GM19043 (cell line): ENCODE results near the gene PHKB.
"Not testable (repeated sequence)": the region's sequence is repeated elsewhere in the genome, so short reads cannot be mapped to it uniquely, and the experiment has no call there.

ENCODE experiments used
- ATAC-seq: cut with Tn5 transposase; IDR thresholded peaks from one replicate; pipeline ENCODE4 v1.9.1; 2021; ENCODE audit warnings: low read depth; ENCODE audit not compliant: unreplicated experiment

PHKB gene

DNA sequence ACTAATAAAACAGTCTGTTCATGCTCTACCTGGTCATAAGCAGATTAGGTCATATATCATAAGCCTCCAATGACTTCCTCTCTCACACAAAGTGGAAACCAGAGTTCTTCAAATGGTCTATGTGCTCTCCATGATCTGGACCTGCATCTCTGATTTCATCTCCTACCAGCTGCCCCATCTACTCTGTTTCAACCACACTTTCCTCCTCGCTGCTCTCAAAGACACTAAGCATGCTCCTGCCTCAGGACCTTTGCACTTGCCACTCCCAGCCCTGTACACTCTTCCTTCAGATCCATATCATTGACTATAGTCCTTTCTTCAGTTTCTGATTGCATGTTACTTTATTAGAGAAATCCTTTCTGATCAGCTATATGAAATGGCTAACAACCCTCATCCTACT lies 196.8 kb downstream of the PHKB start:
- no peak for ATAC-seq

DNA sequence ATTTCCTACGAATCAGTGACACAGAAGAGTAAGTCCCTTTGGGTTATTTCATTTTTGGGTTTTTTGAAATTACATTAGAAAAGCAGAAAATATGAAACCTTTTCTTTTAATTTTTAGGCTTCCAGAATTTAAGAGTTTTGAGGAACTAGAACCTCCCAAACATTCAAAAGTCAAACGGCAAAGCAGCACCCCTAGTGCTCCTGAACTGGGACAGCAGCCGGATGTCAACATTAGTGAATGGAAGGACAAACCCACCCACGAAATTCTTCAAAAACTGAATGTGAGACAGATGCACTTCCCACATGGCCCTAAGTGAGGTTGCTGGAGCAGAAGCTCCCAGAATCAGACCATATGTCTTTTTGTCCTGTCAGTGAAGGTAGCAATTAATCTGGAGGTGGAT lies 199.4 kb downstream of the PHKB start:
- ATAC-seq: no peak

DNA sequence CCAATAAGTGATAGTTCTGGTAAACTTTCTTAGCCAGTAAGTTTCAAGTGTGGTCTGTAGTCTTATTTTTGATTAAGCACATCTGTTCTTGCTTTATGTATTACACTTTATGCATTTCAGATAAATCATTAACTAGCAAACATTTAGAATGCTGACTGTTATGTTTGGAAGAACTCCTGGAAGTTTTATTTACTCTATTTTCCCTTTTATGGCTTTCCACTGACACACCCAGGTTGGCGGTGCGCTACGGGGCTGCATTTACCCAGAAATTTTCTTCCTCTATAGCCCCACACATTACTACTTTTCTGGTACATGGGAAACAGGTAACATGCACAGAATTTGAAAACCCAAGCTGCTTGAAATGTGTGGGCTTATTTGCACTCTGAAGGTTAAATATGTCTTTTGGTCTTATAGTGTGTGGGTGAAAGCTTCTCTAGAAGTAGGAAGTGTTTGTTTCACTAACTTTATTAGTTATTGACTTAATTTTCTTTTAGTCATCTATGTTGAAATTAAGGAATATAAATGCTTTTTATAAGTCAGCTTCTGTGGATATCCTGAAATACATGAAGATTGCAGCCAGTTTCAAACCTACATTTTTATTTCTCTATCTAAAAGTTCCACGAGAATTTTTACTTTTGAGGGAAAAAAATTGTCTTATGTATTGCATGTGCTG lies 203.7 kb downstream of the PHKB start:
- no peak for ATAC-seq

DNA sequence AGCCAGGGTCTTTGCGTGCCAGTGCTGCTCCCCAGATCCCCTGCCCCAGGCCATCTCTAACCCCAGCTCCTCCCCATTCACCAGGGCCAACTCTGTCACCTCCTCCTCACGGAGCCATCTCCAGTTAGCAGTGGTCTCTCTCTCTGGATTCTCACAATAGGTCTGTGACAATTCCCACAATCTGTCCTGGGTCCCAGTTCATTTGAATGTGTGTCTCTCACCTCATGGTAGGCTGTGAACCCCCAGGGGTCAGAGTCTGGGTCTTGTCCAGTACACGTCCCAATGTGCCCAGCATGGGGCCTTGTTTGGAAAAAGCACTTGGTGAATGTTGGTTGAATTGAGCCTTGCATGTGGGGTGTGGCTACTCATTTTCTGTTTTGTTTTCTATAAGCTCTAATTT lies 205.3 kb downstream of the PHKB start:
- ATAC-seq: no peak

DNA sequence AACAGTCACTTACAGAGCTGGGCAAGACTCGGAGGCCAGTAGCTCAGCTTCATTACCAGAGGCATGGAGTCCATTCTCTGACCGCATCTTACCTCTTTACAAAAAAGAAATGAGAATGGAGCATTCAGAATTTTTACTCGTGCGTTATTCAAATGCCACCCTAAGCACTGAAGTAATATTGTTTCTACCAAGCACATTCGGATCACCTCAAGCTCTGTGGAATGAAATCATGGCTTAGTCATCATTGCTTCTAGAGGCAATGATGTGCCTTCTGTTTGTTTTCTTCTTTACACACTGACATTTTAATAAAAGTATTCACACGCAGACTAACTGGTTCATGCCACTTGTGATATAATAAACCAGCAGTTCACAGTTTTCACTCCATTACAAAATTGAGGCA lies 206.8 kb downstream of the PHKB start:
- ATAC-seq: no peak

DNA sequence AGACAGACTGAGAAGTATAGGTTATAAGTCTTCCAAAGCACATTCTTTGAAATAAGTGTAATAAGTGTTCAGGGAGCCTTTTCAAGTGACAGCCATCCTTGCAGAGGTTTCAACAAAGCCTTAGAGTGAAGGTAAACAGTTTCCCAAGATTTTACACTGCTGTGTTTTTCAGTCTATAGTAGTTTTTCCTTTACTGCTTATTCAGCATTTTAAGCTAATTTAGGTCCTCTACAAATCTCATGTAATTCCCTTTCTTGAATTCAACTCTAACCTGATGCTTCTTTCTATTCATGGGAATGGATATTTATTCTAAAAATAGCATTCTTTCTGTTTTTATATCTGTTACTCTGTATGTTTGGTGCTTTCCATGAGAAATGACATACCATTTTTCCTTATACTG lies 211.3 kb downstream of the PHKB start:
- no peak for ATAC-seq

DNA sequence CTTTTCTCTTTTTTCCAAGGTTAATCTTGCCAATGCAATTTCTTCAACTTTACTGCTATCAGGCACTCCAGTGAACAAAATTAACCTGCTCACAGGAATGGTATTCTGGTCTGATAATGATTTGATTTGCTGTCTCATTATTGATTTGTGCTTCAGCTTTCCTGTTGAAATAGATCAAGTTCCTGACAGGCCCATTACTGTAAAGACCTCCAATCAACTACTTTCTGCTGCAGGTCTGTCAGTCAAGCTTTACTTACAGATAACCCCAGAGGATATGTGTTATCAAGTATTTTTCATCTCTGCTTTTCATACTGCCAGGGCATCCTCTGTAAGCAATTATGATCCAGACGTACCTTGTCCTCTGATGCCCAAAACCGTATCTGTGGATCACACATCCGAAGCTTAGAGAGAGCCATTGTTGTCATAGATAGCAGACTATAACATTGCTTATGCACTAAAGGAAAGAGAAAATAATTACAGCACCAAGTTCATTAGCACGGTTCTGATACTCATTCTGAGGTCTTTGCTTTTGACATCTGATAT lies 215.6 kb downstream of the PHKB start:
- ATAC-seq: no peak

DNA sequence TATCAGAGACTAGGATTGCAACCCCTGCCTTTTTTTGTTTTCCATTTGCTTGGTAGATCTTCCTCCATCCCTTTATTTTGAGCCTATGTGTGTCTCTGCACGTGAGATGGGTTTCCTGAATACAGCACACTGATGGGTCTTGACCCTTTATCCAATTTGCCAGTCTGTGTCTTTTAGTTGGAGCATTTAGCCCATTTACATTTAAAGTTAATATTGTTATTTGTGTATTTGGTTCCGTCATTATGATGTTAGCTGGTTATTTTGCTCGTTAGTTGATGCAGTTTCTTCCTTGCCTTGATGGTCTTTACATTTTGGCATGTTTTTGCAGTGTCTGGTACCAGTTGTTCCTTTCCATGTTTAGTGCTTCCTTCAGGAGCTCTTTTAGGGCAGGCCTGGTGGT lies 220.4 kb downstream of the PHKB start:
- ATAC-seq: not testable (repeated sequence)

DNA sequence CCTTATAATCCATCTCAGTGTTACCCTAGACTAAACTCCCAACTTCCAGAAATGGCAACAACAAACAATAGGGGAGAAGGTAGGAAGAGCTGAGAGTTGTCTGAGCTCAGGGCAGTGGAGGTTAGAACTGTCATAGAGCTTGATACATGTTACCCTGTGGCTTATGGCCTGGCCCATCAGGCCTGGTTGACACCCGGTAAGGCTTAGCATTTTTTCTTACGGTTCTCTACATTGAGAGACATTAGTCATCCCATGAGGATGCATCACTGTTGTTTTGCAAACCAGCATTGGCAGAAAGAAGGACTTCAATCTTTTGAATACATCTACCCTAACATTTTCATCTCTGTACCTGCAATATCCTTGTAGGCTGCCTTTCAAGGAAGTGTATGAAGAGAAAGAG lies 226.6 kb downstream of the PHKB start:
- no peak for ATAC-seq

DNA sequence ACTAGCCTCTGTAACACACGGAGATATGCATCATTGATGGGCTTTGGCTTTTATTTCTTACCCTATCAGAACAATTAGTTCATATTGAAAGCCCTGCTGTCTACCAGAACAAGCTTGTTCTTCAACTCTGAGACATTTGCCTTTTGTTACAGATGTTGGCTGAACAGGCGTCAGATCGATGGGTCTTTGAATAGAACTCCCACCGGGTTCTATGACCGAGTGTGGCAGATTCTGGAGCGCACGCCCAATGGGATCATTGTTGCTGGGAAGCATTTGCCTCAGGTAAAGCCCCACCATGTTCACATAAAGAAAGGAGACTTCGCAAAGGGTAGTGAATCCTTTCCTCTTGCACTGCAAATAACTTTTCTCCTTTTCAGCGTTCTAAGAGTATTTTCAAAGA lies 232.1 kb downstream of the PHKB start:
- no peak for ATAC-seq

DNA sequence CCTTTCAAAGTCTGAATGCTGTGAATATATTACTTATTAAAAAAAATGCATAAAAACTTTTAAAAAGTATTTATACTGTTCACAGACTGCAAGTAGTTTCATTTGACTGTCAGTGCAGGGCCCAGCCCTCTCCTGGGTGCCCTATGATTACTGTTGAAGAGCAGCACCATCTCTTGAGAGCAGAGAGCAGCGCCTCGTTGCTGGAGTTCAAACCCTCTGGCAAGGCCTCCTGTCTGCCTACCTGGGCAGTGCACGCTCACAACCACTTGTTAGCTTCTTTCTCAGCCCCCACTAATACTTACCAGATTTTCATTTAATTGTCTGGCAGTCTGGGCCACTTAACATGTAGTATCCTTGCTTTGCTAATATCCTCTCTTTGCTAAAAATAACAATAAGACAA lies 233.4 kb downstream of the PHKB start:
- ATAC-seq: no peak

DNA sequence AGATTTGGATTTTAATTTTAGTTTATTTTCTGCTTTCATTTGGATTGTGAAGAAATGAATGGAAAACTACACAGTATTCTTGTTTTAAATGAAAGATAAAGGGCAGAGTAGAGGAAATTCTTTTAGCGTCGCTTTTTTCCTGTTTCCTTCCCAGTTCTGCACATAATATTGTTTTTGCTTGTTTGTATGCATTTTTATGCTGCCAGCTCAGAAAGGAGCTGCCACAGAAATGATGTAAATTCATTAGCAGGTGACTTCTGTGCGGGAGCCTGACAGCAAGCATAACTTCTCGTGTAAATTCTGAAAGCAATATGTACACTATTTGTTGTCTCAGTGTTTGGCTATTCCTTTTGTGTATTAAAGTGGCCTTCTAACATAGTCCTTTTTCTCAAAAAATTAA lies 234.6 kb downstream of the PHKB start:
- no peak for ATAC-seq

DNA sequence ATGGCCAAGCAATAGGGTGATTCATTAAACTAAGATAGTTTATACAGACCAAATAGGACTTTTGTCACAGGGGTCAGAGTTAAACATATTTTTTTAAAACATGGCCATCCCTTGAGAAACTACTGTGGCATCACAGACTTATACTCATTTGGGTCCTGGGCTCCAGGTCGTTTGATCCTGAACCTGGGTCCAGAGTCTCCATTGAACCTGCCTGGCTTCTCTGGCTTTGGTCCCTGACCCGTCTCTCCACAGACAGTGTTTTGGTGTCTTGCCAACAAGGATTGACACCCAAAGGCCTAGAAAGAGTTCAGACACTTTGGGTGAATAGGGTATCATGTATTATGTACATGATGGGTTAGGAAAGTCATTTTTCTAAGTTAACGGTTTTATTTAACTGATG lies 236.7 kb downstream of the PHKB start:
- ATAC-seq: no peak

DNA sequence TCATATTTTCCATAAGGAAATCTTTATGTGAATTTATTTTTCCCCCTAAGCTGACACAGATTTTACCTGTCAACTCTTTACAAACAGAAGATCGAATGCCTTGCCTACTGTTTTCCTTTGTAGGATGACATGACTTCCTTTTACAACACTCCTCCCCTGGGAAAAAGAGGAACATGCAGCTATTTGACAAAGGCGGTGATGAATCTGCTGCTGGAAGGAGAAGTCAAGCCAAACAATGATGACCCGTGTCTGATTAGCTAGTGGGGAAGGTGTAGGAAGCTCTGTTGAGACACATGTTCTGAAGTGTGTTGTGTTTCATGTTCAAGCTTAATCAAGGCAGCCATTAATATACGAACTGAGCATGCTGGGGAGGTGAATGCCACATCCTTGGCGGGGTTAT lies 238.0 kb downstream of the PHKB start:
- no peak for ATAC-seq

DNA sequence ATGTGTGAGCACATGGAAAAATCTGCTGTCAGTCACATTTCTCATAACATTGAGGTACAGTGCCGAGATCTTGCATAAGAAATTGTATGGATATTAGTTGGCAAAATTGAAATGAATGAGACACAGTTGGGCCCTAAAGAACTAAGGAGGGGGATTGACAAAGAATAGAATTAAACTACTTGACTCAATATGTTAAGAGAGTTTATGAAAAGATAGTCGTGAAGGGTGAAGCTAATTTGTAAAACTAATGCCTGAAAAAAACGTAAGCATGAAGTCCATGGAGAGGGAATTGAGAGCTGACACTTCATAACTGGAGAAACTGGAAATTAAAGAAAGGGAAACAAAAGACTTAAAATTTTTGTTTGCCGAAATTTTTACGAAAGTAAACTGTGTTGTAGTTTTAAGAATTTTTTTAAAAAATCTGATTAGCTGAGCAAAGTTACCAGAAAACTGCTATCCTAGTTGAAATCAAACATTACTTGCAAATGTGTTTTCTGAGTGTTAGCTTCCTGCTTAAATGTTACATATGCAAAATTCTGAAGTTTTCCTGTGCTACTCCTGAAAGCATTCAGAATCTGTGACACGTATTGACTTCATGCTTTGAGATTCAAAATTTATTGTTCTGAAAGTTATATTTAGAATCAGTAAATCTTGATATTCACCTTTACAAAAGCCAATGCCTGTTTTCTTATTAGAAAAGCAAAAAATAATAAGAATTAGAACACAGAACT lies 239.9 kb downstream of the PHKB start:
- no peak for ATAC-seq

DNA sequence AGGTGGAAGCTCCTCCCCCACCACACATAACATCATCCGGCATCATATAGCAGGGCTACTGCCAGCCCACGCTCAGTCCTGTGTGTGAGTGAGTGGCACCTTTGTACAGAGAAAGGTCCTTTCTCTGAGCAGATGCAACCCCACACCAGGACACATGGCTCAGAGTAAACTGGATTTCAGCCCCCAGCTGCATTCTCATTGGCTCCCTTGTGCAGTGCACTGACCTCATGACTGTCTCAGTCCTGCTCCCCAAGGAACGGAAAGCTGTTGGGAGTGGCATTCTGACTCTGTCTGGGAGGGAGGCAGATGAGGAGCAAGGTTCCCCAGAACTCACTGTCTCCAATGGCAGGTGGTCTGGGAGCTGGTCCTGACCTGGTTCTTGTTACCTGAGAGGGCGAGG lies 244.1 kb downstream of the PHKB start:
- no peak for ATAC-seq

DNA sequence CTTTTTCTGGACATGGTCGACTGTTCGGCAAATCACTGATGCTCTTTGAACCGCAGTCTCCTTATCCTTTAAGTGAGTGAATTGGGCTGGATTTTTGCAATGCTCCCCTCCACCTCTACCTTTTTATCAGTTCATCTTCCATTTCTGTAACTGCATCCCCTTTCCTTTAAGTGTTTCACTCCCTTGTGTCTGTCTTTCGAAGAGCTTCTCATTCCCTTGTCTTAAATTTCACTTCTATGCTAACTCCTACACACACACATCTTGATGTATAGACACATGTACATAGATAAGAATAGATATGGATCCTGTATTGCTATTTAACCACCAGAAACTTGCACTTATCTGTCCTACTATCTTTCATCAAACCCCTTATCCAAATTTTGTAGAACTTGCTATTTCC lies 250.7 kb downstream of the PHKB start:
- no peak for ATAC-seq

DNA sequence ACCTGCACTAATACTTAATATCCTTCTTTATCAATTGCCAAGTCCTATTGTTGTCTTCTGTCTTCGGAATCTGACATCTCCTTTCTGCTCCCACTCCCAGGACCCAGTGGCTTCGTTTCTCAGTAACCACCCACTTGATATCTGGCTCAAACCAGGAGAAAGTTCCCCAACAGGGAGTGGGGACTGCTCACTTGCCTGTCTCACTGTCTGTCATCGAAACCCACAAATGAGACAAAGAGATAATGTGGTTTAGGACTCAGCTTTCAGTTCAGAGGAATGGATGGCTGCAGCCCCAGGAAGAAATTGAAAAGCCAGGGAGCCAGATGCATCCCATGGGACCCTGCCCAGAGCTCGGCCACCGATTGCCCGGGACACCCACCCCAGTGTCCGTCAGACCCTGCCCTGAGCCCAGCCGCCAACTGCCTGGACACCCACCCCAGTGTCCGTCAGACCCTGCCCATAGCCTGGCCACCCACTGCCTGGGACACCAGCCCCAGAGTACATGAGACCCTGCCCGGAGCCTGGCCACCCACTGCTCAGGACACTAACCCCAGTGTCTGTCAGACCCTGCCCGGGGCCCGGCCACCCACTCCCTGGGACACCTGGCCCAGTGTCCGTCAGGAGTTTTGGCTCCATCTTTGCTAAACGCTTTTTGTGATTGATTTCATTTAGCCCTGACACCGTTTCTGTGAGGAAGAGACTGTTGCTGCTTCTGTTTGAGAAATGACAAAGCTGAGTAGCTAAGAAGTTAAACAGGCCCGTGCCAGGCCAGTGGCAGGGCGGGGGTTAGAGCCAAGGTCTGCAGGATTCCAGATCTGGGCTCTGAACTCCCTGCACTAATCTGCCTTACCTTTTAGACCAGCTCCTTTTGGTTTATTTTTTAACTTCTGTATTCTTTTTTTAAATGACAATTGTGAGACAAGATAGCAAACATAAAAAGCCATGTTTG lies 251.4 kb downstream of the PHKB start:
- ATAC-seq: no peak

DNA sequence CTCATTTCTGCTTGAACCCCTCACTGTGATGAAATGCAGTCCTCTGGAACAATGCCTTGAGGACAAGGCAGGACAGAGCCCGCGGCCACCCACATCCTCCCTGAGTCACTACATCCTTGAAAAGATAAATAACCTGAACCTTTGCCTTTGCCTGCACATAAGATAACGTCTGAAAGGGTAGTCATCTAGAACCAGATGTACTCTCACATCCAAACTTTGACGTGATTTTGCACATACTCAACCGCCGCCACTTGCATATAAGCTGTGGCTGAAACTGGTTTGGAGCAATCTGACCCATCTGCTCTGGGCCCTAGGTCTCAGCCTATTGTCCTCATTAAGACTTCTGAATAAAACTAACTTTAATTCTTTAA lies 252.1 kb downstream of the PHKB start:
- peak; percentile 56 for ATAC-seq

DNA sequence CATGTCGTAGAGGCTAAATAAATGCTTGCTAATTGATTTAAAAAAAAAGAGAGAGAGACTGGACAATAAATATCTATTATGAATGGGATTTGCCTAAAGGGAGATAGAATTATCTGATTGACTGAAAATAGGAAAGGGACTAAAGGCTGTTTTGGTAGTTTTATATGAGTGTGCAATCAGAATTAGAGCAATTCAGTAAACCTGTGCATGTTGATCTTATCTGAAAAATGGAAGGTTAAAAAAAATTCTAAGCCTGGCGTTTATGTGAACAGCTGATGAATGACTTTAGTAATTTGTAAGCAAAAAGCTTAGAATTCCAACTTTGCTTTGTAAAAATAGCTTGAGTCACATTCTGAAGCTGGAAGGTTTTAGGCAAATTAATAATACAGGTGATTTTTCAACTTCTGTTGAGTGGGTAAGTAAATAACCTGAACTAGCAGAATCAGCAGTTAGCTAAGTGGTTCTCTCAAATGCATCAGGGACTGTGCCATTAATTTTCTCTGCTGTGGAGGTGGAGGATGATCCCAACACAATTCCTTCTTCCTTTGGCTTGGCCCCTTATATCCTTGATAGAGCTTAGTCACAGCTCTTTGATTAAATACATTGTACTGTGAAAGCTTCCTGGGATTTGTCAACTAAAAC lies 254.4 kb downstream of the PHKB start:
- no peak for ATAC-seq

DNA sequence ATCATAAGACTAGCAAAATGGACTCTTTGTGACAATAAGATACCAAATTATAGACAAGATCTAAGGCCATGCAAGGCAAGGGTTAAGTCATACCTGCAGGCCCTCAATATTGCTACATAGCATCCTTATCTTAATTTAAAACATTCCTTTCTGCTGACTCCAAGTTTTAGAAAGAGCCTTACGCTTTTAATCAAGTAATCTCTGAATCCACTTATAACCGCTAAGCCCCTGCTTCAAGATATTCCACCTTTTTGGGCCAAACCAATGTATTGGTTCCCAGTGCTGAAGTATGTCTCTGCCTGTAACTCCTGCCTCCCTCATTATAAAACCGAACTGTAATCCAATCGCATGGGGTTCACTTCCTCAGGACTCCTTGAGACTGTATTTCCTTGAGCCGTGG lies 255.4 kb downstream of the PHKB start:
- ATAC-seq: no peak
